ENCODE data around the gene RS1. TPM values are rescaled to one million over a fixed set of nuclear protein-coding genes. Genes with fewer than 3 reads are reported as not detected.

The RS1 gene
- total RNA-seq, 1 donor from 2014 or later, result not detected

GRCh38 chrX:18691431-18691830 lies 19.5 kb upstream of the RS1 start:
- Histone ChIP-seq H2AFZ (ENCODE audit: low read depth, low read length) (no peak overlapping the region), H3K36me3 (ENCODE audit: insufficient read depth, low read length) (no peaks in the 10 kb centered on the region), H3K79me2 (ENCODE audit: insufficient read depth, low read length) (no peaks in the 10 kb centered on the region), H3K4me1 (ENCODE audit: insufficient read depth, low read length) (no peaks in the 10 kb centered on the region), H4K20me1 (ENCODE audit: insufficient read depth, low read length) (no peaks in the 10 kb centered on the region), H3K27ac (ENCODE audit: low read depth, low read length) (no peak overlapping the region), H3K27me3 (ENCODE audit: insufficient read depth, low read length) (peaks cover 5% of the 10 kb centered on the region), H3K9ac (ENCODE audit: low read length) (no peak overlapping the region), H3K9me3 (ENCODE audit: insufficient read depth, low read depth, low read length) (no peaks in the 10 kb centered on the region), H3K4me3 (ENCODE audit: insufficient read depth, low read depth, low read length) (no peak overlapping the region), H3K4me2 (ENCODE audit: low read length) (no peak overlapping the region)
- Mint-ChIP-seq H3K27ac (ENCODE audit: unreplicated experiment) (no peak overlapping the region), H3K27me3 (ENCODE audit: low read depth, unreplicated experiment) (no peaks in the 10 kb centered on the region), H3K9me3 (ENCODE audit: unreplicated experiment) (peaks cover 3% of the 10 kb centered on the region), H3K4me1 (ENCODE audit: low read depth, unreplicated experiment) (no peaks in the 10 kb centered on the region), H3K4me3 (ENCODE audit: unreplicated experiment) (no peak overlapping the region), H3K36me3 (ENCODE audit: low read depth, unreplicated experiment) (no peaks in the 10 kb centered on the region)
- DNase-seq (ENCODE audit: low read depth) (no peak), FAIRE-seq (peak; percentile 74)
- TF ChIP-seq CTCF (IDR thresholded peaks at IDR 0.05; ENCODE audit: insufficient read depth, low read depth, low read length) (no peak), EZH2 (IDR thresholded peaks at IDR 0.05; ENCODE audit: insufficient read depth, low read length) (no peak)

DNA sequence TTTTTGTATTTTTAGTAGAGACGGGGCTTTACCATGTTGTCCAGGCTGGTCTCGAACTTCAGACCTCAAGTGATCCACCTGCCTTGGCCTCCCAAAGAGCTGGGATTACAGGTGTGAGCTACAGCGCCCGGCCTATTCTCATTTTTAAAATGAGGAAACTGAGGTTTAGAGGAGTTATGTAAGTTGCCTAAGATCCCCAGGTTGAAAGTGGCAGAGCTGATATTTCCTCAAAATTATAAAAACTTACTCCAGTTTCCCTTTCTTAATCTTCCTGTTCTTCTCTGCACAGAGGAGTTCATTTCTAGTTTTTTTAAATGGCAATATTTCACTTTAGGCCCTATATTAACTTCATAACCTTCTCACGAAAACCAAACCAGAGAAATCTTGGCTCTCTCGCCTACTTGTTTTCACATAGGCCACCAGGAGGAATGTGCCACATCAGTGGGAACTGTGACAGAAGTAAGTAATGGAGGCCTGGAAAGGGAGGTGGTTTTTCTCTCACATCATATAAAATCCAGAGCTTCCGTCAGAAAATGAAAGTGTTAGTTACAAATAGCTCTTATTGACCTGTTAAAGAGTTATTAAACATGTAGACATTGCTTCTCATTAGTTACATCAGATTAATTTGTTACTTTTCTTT lies 16.1 kb upstream of the RS1 start:
- H3K4me2 ChIP-seq (ENCODE audit: low read length), result no peak overlapping the region
- no peaks in the 10 kb centered on the region for H4K20me1 ChIP-seq (ENCODE audit: insufficient read depth, low read length)
- H3K4me3 ChIP-seq (ENCODE audit: insufficient read depth, low read depth, low read length), result no peak overlapping the region
- H3K9me3 ChIP-seq (ENCODE audit: insufficient read depth, low read depth, low read length), result no peaks in the 10 kb centered on the region
- no peak overlapping the region for H3K9ac ChIP-seq (ENCODE audit: low read length)
- no peaks in the 10 kb centered on the region for H3K36me3 Mint-ChIP-seq (ENCODE audit: low read depth, unreplicated experiment)
- no peaks in the 10 kb centered on the region for H3K4me1 ChIP-seq (ENCODE audit: insufficient read depth, low read length)
- DNase-seq (ENCODE audit: low read depth), result no peak
- no peaks in the 10 kb centered on the region for H3K79me2 ChIP-seq (ENCODE audit: insufficient read depth, low read length)
- H2AFZ ChIP-seq (ENCODE audit: low read depth, low read length), result no peak overlapping the region
- H3K27me3 Mint-ChIP-seq (ENCODE audit: low read depth, unreplicated experiment), result no peaks in the 10 kb centered on the region
- H3K27ac ChIP-seq (ENCODE audit: low read depth, low read length), result no peak overlapping the region
- H3K4me1 Mint-ChIP-seq (ENCODE audit: low read depth, unreplicated experiment), result no peaks in the 10 kb centered on the region
- TF ChIP-seq CTCF (IDR thresholded peaks at IDR 0.05; ENCODE audit: insufficient read depth, low read depth, low read length), result no peak
- no peak for TF ChIP-seq EZH2 (IDR thresholded peaks at IDR 0.05; ENCODE audit: insufficient read depth, low read length)
- no peak for FAIRE-seq
- peaks cover 3% of the 10 kb centered on the region for H3K9me3 Mint-ChIP-seq (ENCODE audit: unreplicated experiment)
- no peaks in the 10 kb centered on the region for H3K36me3 ChIP-seq (ENCODE audit: insufficient read depth, low read length)
- H3K4me3 Mint-ChIP-seq (ENCODE audit: unreplicated experiment), result no peak overlapping the region
- peaks cover 5% of the 10 kb centered on the region for H3K27me3 ChIP-seq (ENCODE audit: insufficient read depth, low read length)
- H3K27ac Mint-ChIP-seq (ENCODE audit: unreplicated experiment), result no peak overlapping the region

DNA sequence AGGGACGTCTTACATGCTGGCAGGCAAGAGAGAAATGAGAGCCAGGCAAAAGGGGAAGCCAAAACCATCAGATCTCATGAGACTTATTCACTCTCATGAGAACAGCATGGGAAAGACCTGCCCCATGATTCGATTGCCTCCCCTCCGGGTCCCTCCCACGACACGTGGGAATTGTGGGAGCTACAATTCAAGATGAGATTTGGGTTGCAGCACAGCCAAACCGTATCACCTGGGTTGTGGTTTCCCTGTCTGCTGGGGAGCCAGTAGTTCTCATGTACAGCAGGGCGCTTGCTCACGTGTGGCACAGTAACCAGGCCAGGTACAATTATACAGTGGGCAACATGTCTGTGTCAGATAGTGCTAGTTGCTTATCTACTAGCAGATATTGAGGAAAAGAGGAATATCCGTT lies 11.1 kb upstream of the RS1 start:
- Mint-ChIP-seq H3K4me3 (ENCODE audit: unreplicated experiment) (no peak overlapping the region), H3K27ac (ENCODE audit: unreplicated experiment) (no peak overlapping the region), H3K36me3 (ENCODE audit: low read depth, unreplicated experiment) (no peaks in the 10 kb centered on the region), H3K27me3 (ENCODE audit: low read depth, unreplicated experiment) (no peaks in the 10 kb centered on the region), H3K4me1 (ENCODE audit: low read depth, unreplicated experiment) (no peaks in the 10 kb centered on the region), H3K9me3 (ENCODE audit: unreplicated experiment) (peaks cover 3% of the 10 kb centered on the region)
- TF ChIP-seq CTCF (IDR thresholded peaks at IDR 0.05; ENCODE audit: insufficient read depth, low read depth, low read length) (no peak), EZH2 (IDR thresholded peaks at IDR 0.05; ENCODE audit: insufficient read depth, low read length) (no peak)
- Histone ChIP-seq H3K9ac (ENCODE audit: low read length) (no peak overlapping the region), H3K4me1 (ENCODE audit: insufficient read depth, low read length) (no peaks in the 10 kb centered on the region), H3K79me2 (ENCODE audit: insufficient read depth, low read length) (no peaks in the 10 kb centered on the region), H3K4me2 (ENCODE audit: low read length) (no peak overlapping the region), H3K36me3 (ENCODE audit: insufficient read depth, low read length) (no peaks in the 10 kb centered on the region), H4K20me1 (ENCODE audit: insufficient read depth, low read length) (no peaks in the 10 kb centered on the region), H3K9me3 (ENCODE audit: insufficient read depth, low read depth, low read length) (no peaks in the 10 kb centered on the region), H3K27ac (ENCODE audit: low read depth, low read length) (no peak overlapping the region), H3K4me3 (ENCODE audit: insufficient read depth, low read depth, low read length) (no peak overlapping the region), H2AFZ (ENCODE audit: low read depth, low read length) (no peak overlapping the region), H3K27me3 (ENCODE audit: insufficient read depth, low read length) (no peaks in the 10 kb centered on the region)
- no peak for DNase-seq (ENCODE audit: low read depth)
- no peak for FAIRE-seq

Data from astrocyte (in vitro differentiated cells and primary cell).